HG03354 (cell line): ENCODE data around the gene CENPA.
"Not testable (repeated sequence)": the region's sequence is repeated elsewhere in the genome, so short reads cannot be mapped to it uniquely, and the experiment has no call there.

Experiments
- ATAC-seq: cut with Tn5 transposase; IDR thresholded peaks from one replicate; pipeline ENCODE4 v1.9.1; 2021; ENCODE audit warnings: mild to moderate bottlenecking; ENCODE audit not compliant: unreplicated experiment, poor library complexity, severe bottlenecking

The CENPA gene

GRCh38 chr2:26758790-26759321, 27.0 kb upstream of the CENPA start:
- no peak for ATAC-seq

GRCh38 chr2:26759845-26760244, 26.0 kb upstream of the CENPA start:
- no peak for ATAC-seq

- not testable (repeated sequence) for ATAC-seq
Observed at GRCh38 chr2:26760991-26761390, 24.9 kb upstream of the CENPA start.

GRCh38 chr2:26763019-26763418, 22.8 kb upstream of the CENPA start:
- ATAC-seq, result no peak

GRCh38 chr2:26764078-26764887, 21.6 kb upstream of the CENPA start, which contains the start of gene SLC35F6:
Gene SLC35F6 (plus strand): TSS chr2:26764284. CDS start chr2:26764350, 66 bp downstream.
- ATAC-seq, result peak; percentile 87

GRCh38 chr2:26764906-26765305, 20.9 kb upstream of the CENPA start:
- no peak for ATAC-seq

GRCh38 chr2:26765475-26766200, 20.2 kb upstream of the CENPA start:
- ATAC-seq, result no peak

- ATAC-seq, result no peak
Observed at GRCh38 chr2:26767129-26767528, 18.7 kb upstream of the CENPA start.

- no peak for ATAC-seq
Observed at GRCh38 chr2:26767894-26768487, 17.9 kb upstream of the CENPA start.

- no peak for ATAC-seq
Observed at GRCh38 chr2:26768759-26769088, 17.1 kb upstream of the CENPA start.

- no peak for ATAC-seq
Observed at GRCh38 chr2:26769089-26769761, 16.6 kb upstream of the CENPA start.

- ATAC-seq, result no peak
Observed at GRCh38 chr2:26770986-26771586, 14.8 kb upstream of the CENPA start.

- no peak for ATAC-seq
Observed at GRCh38 chr2:26772064-26773001, 13.5 kb upstream of the CENPA start.

GRCh38 chr2:26776195-26776800, 9.6 kb upstream of the CENPA start:
- no peak for ATAC-seq

GRCh38 chr2:26778098-26778497, 7.8 kb upstream of the CENPA start:
- ATAC-seq, result no peak

GRCh38 chr2:26778507-26778906, 7.3 kb upstream of the CENPA start:
- ATAC-seq, result no peak

- no peak for ATAC-seq
Observed at GRCh38 chr2:26780203-26780760, 5.6 kb upstream of the CENPA start.
